ENCODE data around the gene MAP1B.

GRCh38 chr5:72235725-72236124 is 128.4 kb downstream of the MAP1B start:
- TF ChIP-seq CTCF (conservative IDR thresholded peaks at IDR 0.05) (no peak), EZH2 (IDR thresholded peaks at IDR 0.05; ENCODE audit: low read depth) (no peak)
